Measurements from ENCODE around the gene IFNK.

GRCh38 chr9:27537756-27538155 is 13.7 kb downstream of the IFNK start:
- TF ChIP-seq TAF1 (IDR thresholded peaks at IDR 0.05; ENCODE audit: borderline replicate concordance, low read depth, low read length) (no peak), CTCF (IDR thresholded peaks at IDR 0.05) (no peak), SMC3 (IDR thresholded peaks at IDR 0.05; ENCODE audit: low read depth, low read length) (no peak), POLR2AphosphoS5 (IDR thresholded peaks at IDR 0.05; ENCODE audit: low read depth, low read length) (no peak), TCF12 (IDR thresholded peaks at IDR 0.05) (no peak), EP300 (IDR thresholded peaks at IDR 0.05; ENCODE audit: borderline replicate concordance in 1 of 2, low read depth in 1 of 2, low read length in 1 of 2) (no peak), JUND (IDR thresholded peaks at IDR 0.05) (no peak), USF2 (IDR thresholded peaks at IDR 0.05; ENCODE audit: borderline replicate concordance, low read depth, low read length) (no peak), RAD21 (IDR thresholded peaks at IDR 0.05; ENCODE audit: low read length) (no peak)
